Astrocyte of the hippocampus (primary cell): ENCODE measurements around the gene P3H4.
A peak's percentile ranks its signal among the peaks of the same experiment; 100 is the strongest.

Experiments
- DNase-seq: peaks from one replicate; pipeline ENCODE4 v3.0.0; 2011; ENCODE audit warnings: low read depth, low spot score

The P3H4 gene

DNA sequence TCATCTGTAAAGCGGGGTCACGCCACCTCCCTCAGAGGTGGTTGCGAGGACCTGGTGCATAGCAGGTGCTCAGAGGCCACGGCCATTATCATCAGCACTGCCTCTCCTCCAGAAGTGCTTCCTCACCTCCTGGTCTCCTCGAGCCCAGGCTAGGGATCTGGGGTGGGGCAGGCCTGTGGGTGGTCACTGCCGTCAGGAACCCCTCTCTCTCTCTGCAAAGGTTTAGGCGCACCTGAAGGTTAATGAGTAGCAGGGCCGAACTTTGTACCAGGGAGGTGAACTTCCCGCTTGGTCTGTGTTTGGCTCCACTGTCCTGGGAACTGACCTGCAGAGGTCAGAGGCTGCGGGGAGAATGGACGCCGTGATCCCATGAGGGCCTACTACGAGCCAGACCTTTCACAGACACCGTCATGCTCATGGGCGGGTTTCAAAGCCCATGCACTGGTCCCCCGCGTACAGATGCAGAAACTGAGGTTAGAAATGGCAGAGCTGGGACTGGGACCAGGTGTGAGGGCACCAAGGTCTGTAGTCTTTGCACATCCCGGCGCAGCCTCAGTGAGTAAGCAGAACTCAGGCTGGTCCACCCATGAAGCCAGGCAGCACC lies 39.1 kb downstream of the P3H4 start:
- DNase-seq: no peak

DNA sequence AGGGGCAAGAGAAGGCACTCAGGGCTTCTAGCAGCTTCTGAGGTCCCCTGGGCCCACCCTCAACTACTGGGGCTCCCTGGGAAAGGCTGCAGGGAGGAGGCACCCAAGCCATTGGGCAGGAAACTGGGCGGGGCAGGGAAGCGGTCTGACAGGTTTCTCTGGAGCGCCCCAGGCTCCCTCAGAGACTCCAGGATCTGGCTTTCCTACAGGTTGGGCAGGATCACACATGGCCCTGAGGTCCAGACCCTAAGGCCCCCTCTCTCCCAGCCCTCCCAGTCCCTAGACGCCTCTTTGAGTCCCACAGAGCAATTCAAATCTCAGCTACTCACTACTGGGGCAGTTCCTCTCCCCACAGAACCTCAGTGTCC lies 39.5 kb downstream of the P3H4 start:
- no peak for DNase-seq

DNA sequence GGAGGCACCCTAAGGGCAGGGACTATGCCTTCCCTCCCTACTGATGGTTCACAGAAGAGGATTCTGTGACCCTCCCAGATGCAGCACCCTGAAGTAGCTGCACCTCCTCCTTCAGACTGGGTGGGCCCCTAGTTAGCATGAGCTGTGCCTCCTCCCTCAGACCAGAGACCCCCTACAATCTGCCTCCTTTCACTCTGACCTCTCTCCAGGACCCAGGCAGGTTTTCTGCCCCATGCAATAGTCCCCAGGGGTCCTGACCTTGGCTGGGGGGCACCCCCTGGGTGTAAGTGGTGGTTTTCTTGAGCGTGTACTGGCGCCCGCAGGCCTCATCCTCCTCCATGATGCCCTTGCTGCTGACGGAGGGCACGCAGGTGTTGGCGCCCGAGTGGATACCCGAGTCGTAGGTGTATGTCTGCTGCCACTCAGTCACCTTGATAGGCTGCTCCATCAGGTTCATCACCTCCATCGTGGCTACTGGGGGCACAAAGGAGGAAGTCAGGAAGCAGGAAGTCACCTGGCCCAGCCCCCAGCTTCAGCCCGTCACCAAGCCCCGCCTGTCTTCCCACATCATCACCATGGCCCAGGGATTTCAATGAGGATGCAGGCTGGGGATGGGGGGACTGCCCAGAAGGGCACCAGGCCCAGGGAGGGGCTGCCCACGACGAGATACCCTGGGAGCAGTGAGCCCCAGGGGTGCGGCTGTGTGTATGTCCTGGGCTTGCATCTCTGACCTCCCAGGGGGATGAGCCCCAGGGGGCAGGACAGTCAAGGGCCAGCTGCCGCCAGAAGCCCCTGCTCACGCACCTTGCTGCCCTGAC lies 40.2 kb downstream of the P3H4 start:
- DNase-seq: no peak

DNA sequence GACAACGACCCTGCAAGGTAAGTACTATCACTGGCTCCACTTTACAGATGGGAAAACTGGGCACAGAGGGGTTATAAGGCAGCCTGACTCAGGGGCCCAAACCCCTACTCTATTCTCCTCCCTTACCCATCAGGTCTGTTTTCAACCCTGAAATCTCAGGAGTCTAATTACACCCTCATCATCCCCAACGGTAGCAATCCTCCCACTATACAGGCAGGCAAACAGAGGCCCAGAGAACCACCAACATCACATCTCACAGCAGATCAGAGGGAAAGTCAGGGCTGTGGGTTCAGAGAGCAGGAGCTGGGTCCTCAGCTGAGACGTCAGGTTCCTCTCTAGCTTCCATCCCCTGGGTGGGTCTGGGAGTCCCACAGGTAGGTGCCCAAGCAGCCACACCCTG lies 41.8 kb downstream of the P3H4 start:
- no peak for DNase-seq

DNA sequence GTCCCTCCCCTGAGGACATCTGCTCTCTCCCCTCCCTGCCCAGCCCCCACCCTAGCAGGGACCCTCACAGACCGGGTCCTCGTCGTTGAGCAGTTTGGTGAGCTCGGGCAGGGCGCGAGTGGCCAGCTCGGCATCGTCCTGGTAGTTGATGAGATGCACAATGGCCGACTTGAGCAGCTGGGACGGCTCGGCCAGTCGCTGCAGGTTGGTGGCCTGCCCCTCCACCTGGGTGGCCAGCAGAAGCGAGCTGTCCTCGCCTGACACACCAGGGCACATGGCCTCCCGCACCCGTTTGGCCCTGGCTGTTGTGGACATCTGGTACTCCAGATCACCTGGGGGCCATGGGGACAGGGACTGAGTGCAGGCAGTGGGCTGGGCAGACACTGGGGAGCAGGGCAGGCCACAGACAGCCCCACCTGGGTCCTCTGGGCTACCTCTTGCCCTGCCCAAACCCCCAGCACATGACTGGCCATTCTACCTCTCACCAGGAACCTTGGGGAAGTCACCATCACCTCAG lies 42.3 kb downstream of the P3H4 start:
- DNase-seq: no peak

DNA sequence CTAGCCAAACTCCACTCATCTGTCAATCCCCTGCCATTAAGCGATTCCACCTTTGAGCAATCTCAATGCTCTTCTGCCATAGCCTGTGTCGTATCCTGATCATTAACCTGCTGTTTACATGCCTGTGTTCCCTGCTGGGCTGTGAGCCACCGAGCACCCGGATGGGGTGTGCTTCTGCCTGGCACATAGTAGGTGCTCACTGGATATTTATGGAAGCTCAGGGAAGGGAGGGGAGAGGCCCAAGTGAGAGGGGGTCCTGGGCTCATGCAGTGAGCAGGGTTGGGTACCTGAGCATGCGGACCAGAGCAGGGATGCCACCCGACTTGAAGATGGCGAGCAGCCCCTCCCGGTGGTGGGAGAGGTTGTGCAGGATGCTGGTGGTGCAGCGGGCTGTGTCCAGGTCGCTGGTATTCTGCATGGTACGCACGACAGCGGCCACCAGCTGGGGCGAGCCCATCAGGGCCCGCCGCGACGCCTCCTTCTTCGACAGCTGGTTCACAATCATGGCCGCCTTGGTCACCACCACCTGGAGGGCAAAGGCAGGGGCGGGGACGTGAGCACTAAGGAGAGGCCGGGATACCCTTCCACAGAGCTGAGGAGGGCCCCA lies 43.0 kb downstream of the P3H4 start:
- DNase-seq: no peak

DNA sequence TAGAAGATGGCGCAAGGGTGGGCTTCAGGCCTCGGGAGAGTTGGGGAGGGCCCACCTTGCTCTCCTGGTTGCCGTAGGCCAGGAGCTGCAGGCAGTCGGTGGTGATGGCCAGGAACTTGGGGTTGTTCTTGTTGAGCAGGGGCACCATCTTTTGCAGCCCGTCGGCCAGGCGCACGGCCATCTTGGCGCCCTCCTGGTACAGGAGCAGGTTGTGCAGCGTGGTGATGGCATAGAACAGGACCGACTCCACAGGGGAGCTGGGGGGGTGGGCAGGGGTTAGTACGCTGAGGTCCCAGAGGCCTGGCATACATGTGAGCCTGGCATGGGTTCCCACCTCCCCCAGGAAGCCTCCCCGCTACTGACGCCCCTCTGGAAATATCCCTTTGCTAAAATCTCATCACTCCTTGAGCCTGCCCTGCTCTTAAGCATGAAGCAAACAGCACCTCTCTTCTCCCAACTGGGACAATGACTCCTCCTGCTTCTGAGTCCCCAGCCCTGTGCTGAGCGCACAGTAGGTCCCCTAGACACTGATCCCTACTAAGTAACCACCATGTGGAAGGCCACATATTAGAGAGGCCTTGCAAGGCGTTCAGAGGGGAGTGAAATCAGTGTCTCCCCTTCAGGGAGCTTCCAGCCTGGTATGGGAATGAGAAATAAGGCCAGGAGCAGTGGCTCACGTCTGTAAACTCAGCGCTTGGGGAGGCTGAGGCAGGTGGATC lies 44.3 kb downstream of the P3H4 start:
- DNase-seq: no peak

DNA sequence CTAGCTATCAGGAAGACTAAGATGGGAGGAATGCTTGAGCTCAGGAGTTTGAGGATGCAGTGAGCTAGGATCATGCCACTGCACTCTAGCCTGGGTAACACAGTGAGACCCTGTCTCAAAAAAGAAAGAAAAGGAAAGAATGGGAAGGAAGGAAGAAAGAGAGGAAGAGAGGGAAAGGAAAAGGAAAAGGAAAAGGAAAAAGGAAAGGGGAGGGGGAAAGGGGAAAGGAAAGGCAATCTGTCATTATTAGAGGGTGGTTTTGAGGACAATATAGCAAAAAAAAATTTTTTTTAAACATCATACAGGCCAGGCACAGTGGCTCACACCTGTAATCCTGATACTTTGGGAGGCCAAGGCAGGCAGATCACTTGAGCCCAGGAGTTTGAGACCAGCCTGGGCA lies 45.6 kb downstream of the P3H4 start:
- no peak for DNase-seq

DNA sequence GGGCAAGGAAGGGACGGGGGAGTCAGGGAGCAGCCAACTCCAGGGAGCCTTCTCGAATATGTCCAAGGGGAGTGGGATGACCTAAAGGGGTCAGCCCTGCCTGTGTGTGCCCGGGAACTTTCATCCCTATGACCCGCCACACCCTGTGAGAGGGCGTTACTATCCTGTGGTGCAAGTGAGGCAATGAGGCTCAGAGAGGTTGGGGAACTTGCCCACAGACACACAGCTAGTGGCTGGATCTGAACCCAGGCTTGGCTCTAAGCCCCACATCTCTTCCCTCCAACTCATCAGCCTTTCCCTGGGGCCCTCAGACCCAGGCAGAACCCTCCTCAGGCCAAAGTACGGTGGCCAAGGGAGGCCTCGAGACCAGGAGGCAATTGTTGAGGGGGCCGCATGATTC lies 48.4 kb downstream of the P3H4 start:
- no peak for DNase-seq

DNA sequence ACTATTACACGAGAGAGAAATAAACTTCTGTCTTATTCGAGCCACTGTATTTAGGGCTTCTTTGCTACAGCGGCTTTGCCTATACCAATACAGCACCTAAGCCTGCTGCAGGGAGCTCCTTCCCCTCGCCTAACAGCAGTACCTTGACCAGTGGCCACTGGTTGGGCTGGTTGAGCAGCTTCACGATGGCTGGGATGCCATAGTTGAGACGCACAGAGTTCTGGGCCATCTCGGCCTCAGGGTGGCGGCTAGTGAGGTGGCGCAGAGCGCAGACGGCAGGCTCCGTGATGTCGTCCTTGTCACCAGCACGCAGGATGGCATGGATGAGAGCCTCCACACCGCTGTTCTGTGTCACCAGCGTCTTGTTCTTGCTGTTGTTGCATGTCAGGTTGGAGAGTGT lies 48.9 kb downstream of the P3H4 start:
- no peak for DNase-seq

DNA sequence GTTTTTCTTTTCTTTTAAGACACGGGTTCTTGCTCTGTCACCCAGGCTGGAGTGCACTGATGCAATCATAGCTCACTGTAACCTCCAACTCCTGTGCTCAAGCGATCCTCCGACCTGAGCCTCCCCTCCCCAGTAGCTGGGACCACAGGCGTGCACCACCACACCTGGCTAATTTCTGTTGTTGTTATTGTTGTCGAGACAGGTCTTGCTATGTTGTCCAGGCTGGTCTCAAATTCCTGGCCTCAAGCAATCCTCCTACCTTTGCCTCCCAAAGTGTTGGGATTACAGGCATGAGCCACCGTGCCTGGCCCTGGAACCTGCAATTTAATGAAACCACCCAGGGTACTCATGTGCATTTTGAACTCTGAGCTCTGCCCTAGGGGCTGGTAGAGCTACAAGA lies 49.4 kb downstream of the P3H4 start:
- no peak for DNase-seq

DNA sequence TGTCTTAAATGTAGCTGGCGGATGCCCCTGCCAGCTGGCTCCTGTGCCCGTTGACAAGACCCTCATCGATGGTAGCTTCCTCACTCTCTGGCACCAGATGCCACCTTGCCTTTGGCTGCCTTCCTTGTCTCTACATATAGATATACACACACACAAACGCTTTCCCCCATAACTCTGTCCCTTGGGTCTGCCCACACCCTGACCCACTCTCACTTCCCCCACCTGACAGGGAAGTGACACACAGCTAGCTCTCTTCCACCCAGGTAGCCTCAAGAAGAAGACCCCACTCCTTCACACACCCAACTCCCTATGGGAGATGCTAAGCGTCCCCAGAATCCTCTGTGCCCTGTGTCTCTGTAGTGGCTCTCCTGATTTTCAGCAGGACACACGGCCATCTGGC lies 50.9 kb downstream of the P3H4 start:
- no peak for DNase-seq

DNA sequence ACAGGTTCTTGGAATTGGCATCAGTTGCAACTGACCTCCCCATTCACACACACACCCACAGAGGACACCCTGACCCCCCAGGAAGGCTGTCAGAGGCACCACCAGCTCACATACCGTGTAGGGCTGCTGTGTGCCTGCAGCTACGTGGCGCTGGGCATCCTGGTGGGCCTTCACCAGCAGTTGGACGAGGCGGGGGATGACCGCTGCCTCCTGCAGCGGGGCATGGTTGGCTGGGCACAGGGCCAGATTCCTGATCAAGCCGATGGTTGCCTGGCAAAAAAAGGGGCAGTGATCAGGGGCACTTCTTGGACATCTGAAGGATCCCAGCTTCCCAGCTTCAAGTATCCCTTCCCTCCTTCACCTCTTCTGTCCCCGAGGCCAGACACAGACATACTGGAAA lies 53.1 kb downstream of the P3H4 start:
- peak; percentile 45 for DNase-seq

DNA sequence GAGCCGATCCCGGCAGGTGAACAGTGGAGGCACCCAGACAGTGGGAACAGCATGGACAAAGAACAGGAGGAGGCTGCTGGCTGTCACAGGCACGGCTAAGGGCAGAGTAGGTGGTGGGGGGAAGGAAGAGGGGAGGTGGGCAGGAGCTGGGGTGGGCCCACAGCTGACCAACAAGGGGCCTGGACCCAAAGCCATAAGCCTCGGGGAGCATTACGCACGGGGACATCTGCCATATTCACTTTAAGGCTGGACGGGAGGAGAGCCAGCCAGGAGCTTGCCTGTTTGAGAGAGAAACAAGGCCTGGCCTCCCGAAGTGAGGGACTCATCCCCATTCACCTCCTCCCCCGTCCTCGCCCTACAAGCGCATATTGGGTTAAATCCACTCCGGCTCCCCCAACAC lies 57.7 kb downstream of the P3H4 start:
- no peak for DNase-seq
